Natural killer cell treated with Interleukin-12 subunit alpha and Interleukin-12 subunit beta and Interleukin-15 and Interleukin-18, amount 100 ng/mL, for 72 hours (primary cell): ENCODE results near the gene RASL12. TPM values are rescaled to one million over a fixed set of nuclear protein-coding genes. Genes with fewer than 3 reads are reported as not detected.
"Not testable (repeated sequence)": the region's sequence is repeated elsewhere in the genome, so short reads cannot be mapped to it uniquely, and the experiment has no call there.

ENCODE experiments used
- ATAC-seq, 2 donors: fragments of 150-1000 bp; cut with Tn5 transposase in 1 of 2; sonication (Bioruptor Pico), chemical (Tn5 transposase) in 1 of 2; 2 replicates each; pipeline ENCODE4 v1.10.0; 2021
- DNase-seq: peaks from one replicate; pipeline ENCODE4 v3.0.0; 2022; ENCODE audit warnings: low spot score
- H3K27ac Mint-ChIP-seq, 2 donors: 1 replicate in 1 of 2; 2 replicates in 1 of 2; pipeline ENCODE4 v1.8.0; 2022; ENCODE audit warnings: mixed read lengths in 2 of 2, mild to moderate bottlenecking in 1 of 2, moderate library complexity in 1 of 2
- H3K27me3 Mint-ChIP-seq, 2 donors: 1 replicate in 1 of 2; 2 replicates in 1 of 2; pipeline ENCODE4 v1.8.0; 2022; ENCODE audit warnings: mixed read lengths in 2 of 2
- H3K36me3 Mint-ChIP-seq: one replicate; pipeline ENCODE4 v1.8.0; 2022; ENCODE audit warnings: mixed read lengths
- H3K4me1 Mint-ChIP-seq, 2 donors: 1 replicate in 1 of 2; 2 replicates in 1 of 2; pipeline ENCODE4 v1.8.0; 2022; ENCODE audit warnings: low read depth in 2 of 2, mixed read lengths in 2 of 2, mild to moderate bottlenecking in 1 of 2
- H3K4me3 Mint-ChIP-seq: one replicate; pipeline ENCODE4 v1.8.0; 2022; ENCODE audit warnings: mixed read lengths
- H3K9me3 Mint-ChIP-seq: 2 replicates; pipeline ENCODE4 v1.8.0; 2022; ENCODE audit warnings: mixed read lengths
- total RNA-seq, 2 donors: library from RNA; stranded (reverse); gene quantifications; one replicate each; pipeline ENCODE4 v1.2.3, GENCODE V29; 2022

The RASL12 gene
- total RNA-seq, 2 donors from 2014 or later, result not detected

- H3K27me3 Mint-ChIP-seq, result peaks cover 20 to 22% of the 10 kb centered on the region in 2 donors
- H3K4me3 Mint-ChIP-seq, result no peak within 1 kb of the TSS
- no peaks in the 10 kb centered on the region for H3K36me3 Mint-ChIP-seq
- ATAC-seq (no peak), DNase-seq (no peak)
- H3K9me3 Mint-ChIP-seq, result no peaks in the 10 kb centered on the region
- no peak within 1 kb of the TSS for H3K27ac Mint-ChIP-seq
- H3K4me1 Mint-ChIP-seq, result peaks cover 0 to 8% of the 10 kb centered on the region in 2 donors
Measured at GRCh38 chr15:65076486-65077290, 8.9 kb upstream of the RASL12 start, which contains the start of gene KBTBD13. KBTBD13 (plus strand) TSS chr15:65076746; CDS start chr15:65076816, 70 bp downstream.

- not testable (repeated sequence) for ATAC-seq, H3K36me3 Mint-ChIP-seq, H3K27ac Mint-ChIP-seq, H3K4me1 Mint-ChIP-seq, H3K9me3 Mint-ChIP-seq, DNase-seq, H3K4me3 Mint-ChIP-seq
- peaks cover 20 to 22% of the 10 kb centered on the region in 2 donors for H3K27me3 Mint-ChIP-seq
Measured at GRCh38 chr15:65075607-65076395, 8.0 kb upstream of the RASL12 start.

- not testable (repeated sequence) for H3K9me3 Mint-ChIP-seq, H3K36me3 Mint-ChIP-seq, H3K4me3 Mint-ChIP-seq, H3K4me1 Mint-ChIP-seq, ATAC-seq, DNase-seq, H3K27ac Mint-ChIP-seq
- peaks cover 20 to 22% of the 10 kb centered on the region in 2 donors for H3K27me3 Mint-ChIP-seq
Measured at GRCh38 chr15:65074946-65075345, 7.2 kb upstream of the RASL12 start.

- Mint-ChIP-seq H3K9me3 (no peaks in the 10 kb centered on the region), H3K36me3 (no peaks in the 10 kb centered on the region), H3K27ac (no peak overlapping the region), H3K4me3 (no peak overlapping the region), H3K27me3 (peaks cover 11 to 12% of the 10 kb centered on the region in 2 donors), H3K4me1 (peaks cover 4 to 8% of the 10 kb centered on the region in 2 donors)
- ATAC-seq (no peak), DNase-seq (no peak)
Measured at GRCh38 chr15:65072617-65073016, 4.8 kb upstream of the RASL12 start.

GRCh38 chr15:65072027-65072426, 4.2 kb upstream of the RASL12 start:
- no peaks in the 10 kb centered on the region for H3K36me3 Mint-ChIP-seq
- no peak overlapping the region for H3K27ac Mint-ChIP-seq
- no peak overlapping the region for H3K4me3 Mint-ChIP-seq
- peaks cover 15 to 17% of the 10 kb centered on the region in 2 donors for H3K27me3 Mint-ChIP-seq
- no peaks in the 10 kb centered on the region for H3K9me3 Mint-ChIP-seq
- peaks cover 4 to 12% of the 10 kb centered on the region in 2 donors for H3K4me1 Mint-ChIP-seq
- no peak for ATAC-seq
- DNase-seq, result no peak

GRCh38 chr15:65071381-65071811, 3.6 kb upstream of the RASL12 start:
- Mint-ChIP-seq H3K27ac (no peak overlapping the region), H3K36me3 (no peaks in the 10 kb centered on the region), H3K4me3 (no peak overlapping the region), H3K9me3 (no peaks in the 10 kb centered on the region), H3K4me1 (peaks cover 4 to 11% of the 10 kb centered on the region in 2 donors), H3K27me3 (peaks cover 13 to 18% of the 10 kb centered on the region in 2 donors)
- ATAC-seq (peak in 1 of 2 donors; percentile 41), DNase-seq (no peak)

- H3K36me3 Mint-ChIP-seq, result no peaks in the 10 kb centered on the region
- no peaks in the 10 kb centered on the region for H3K9me3 Mint-ChIP-seq
- peaks cover 16 to 28% of the 10 kb centered on the region in 2 donors for H3K27me3 Mint-ChIP-seq
- peaks cover 4 to 7% of the 10 kb centered on the region in 2 donors for H3K4me1 Mint-ChIP-seq
- no peak overlapping the region for H3K27ac Mint-ChIP-seq
- ATAC-seq, result no peak
- no peak for DNase-seq
- H3K4me3 Mint-ChIP-seq, result no peak overlapping the region
Measured at GRCh38 chr15:65069779-65070546, 2.2 kb upstream of the RASL12 start.

- Mint-ChIP-seq H3K9me3 (no peaks in the 10 kb centered on the region), H3K36me3 (no peaks in the 10 kb centered on the region), H3K4me3 (no peak overlapping the region), H3K27ac (no peak overlapping the region), H3K4me1 (peaks cover 4 to 7% of the 10 kb centered on the region in 2 donors), H3K27me3 (peaks cover 16 to 29% of the 10 kb centered on the region in 2 donors)
- DNase-seq (no peak), ATAC-seq (peak in 1 of 2 donors; percentile 12)
Measured at GRCh38 chr15:65069179-65069578, 1.4 kb upstream of the RASL12 start.

GRCh38 chr15:65068403-65068788, 605 bp upstream of the RASL12 start:
- ATAC-seq, result no peak
- no peaks in the 10 kb centered on the region for H3K36me3 Mint-ChIP-seq
- H3K4me3 Mint-ChIP-seq, result no peak overlapping the region
- peaks cover 17 to 29% of the 10 kb centered on the region in 2 donors for H3K27me3 Mint-ChIP-seq
- no peak for DNase-seq
- no peaks in the 10 kb centered on the region for H3K9me3 Mint-ChIP-seq
- H3K27ac Mint-ChIP-seq, result no peak overlapping the region
- peaks cover 4 to 7% of the 10 kb centered on the region in 2 donors for H3K4me1 Mint-ChIP-seq

GRCh38 chr15:65067317-65067644, 510 bp downstream of the RASL12 start:
- no peaks in the 10 kb centered on the region for H3K36me3 Mint-ChIP-seq
- H3K9me3 Mint-ChIP-seq, result no peaks in the 10 kb centered on the region
- ATAC-seq (no peak), DNase-seq (no peak)
- H3K27ac Mint-ChIP-seq, result no peak overlapping the region
- H3K4me3 Mint-ChIP-seq, result peak overlapping the region; percentile 24
- H3K4me1 Mint-ChIP-seq, result peaks cover 4 to 7% of the 10 kb centered on the region in 2 donors
- H3K27me3 Mint-ChIP-seq, result peaks cover 20 to 29% of the 10 kb centered on the region in 2 donors

GRCh38 chr15:65066635-65067316, 1.0 kb downstream of the RASL12 start:
- H3K4me1 Mint-ChIP-seq, result peaks cover 4 to 7% of the 10 kb centered on the region in 2 donors
- peaks cover 20 to 29% of the 10 kb centered on the region in 2 donors for H3K27me3 Mint-ChIP-seq
- no peak for ATAC-seq
- no peaks in the 10 kb centered on the region for H3K9me3 Mint-ChIP-seq
- H3K27ac Mint-ChIP-seq, result no peak overlapping the region
- peak overlapping the region; percentile 24 for H3K4me3 Mint-ChIP-seq
- no peak for DNase-seq
- H3K36me3 Mint-ChIP-seq, result no peaks in the 10 kb centered on the region

- DNase-seq (no peak), ATAC-seq (no peak)
- no peaks in the 10 kb centered on the region for H3K9me3 Mint-ChIP-seq
- H3K36me3 Mint-ChIP-seq, result no peaks in the 10 kb centered on the region
- H3K27me3 Mint-ChIP-seq, result peaks cover 20 to 29% of the 10 kb centered on the region in 2 donors
- peaks cover 4 to 7% of the 10 kb centered on the region in 2 donors for H3K4me1 Mint-ChIP-seq
- no peak overlapping the region for H3K4me3 Mint-ChIP-seq
- no peak overlapping the region for H3K27ac Mint-ChIP-seq
Measured at GRCh38 chr15:65066001-65066634, 1.7 kb downstream of the RASL12 start.

- DNase-seq (no peak), ATAC-seq (no peak)
- peaks cover 15 to 22% of the 10 kb centered on the region in 2 donors for H3K27me3 Mint-ChIP-seq
- H3K4me1 Mint-ChIP-seq, result peaks cover 0 to 4% of the 10 kb centered on the region in 2 donors
- no peak overlapping the region for H3K4me3 Mint-ChIP-seq
- H3K27ac Mint-ChIP-seq, result no peak overlapping the region
- H3K9me3 Mint-ChIP-seq, result no peaks in the 10 kb centered on the region
- H3K36me3 Mint-ChIP-seq, result no peaks in the 10 kb centered on the region
Measured at GRCh38 chr15:65062726-65063125, 5.1 kb downstream of the RASL12 start.
